GM19324 (cell line): ENCODE data around the gene DYRK4.

Experiments used
- ATAC-seq: cut with Tn5 transposase; IDR thresholded peaks from one replicate; pipeline ENCODE4 v1.9.1; 2021; ENCODE audit warnings: mild to moderate bottlenecking, moderate library complexity; ENCODE audit not compliant: unreplicated experiment, low FRiP score

DYRK4 gene

DNA sequence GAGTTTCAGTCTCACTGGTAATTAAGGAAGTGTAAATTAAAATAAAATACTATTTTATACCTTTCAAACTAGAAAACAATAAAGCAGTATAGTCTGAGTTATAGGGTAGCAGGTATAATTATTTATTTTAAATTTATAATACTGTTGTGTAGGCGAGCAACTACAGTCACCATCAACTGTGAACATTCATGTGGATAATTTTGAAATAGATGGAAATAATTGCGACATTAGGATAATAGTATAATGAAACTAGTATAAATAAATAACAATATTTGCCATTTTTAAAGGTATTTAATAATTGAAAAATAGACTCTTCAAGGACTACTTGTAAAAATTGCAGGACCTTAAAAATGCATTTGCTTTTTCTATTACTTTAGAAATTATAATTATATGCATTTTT is 3.8 kb upstream of the DYRK4 start:
- ATAC-seq = no peak

GRCh38 chr12:4563336-4563735 is 1.3 kb downstream of the DYRK4 start:
- ATAC-seq = no peak

DNA sequence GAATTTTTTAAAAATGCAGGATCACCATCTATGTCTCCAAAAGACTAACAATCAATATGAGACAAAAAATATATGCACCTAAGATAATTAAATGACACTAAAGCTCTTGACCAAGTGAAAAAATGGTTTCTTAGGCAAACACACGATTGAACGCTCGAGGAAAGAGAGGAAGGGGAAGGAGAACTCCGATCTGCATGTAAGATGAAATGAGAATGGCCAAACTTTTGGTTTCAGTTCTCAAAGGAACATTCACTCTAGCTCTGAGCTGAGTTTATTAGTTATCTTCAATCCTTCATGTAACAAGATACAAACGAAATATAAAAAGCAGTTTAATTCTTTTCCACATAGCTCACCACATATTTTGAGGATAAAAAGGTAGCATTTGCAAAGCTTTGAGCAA is 2.8 kb downstream of the DYRK4 start:
- no peak for ATAC-seq

- no peak for ATAC-seq
Measured at GRCh38 chr12:4566474-4566873, 4.5 kb downstream of the DYRK4 start.

DNA sequence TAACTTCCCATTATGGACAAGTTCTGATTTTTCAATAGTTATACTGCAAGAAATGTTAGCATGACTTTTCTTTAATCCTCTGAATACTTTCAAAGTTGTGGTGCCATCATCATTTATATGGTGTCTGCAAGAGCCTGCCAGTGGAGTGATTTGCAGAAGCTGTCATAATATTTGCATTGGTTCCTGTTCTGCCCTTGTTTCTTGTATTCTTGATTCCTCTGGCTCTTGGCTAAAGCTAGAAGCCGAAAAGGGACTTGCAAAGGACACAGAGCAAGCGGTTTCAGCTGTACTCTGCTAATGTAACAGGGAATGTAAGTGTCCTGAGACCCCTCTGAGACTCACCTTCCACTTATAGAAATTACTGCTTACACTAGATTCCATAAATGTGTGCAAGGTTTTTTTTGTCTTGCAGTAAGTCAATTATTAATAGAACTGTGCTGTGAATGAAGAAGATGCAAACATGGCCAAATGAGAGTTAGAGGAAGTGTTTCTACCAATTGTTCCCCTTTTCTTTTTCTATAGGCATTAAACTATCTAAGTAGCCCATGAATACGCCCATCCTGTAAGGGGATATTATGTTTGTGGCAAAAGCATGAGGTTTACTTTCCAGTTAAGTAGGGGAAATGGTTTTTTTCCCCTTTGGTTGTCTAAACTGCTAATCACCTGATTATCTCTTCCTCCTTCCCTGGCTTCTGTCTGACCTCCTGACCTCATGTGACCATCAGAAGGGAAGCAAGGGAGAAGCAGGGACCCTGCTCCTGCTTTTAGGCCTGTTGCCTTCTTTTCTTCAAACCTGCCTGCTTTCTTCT is 5.3 kb downstream of the DYRK4 start:
- peak; percentile 65 for ATAC-seq

GRCh38 chr12:4569261-4569660 is 7.3 kb downstream of the DYRK4 start:
- ATAC-seq = no peak

GRCh38 chr12:4572680-4573079 is 10.7 kb downstream of the DYRK4 start:
- ATAC-seq = no peak

DNA sequence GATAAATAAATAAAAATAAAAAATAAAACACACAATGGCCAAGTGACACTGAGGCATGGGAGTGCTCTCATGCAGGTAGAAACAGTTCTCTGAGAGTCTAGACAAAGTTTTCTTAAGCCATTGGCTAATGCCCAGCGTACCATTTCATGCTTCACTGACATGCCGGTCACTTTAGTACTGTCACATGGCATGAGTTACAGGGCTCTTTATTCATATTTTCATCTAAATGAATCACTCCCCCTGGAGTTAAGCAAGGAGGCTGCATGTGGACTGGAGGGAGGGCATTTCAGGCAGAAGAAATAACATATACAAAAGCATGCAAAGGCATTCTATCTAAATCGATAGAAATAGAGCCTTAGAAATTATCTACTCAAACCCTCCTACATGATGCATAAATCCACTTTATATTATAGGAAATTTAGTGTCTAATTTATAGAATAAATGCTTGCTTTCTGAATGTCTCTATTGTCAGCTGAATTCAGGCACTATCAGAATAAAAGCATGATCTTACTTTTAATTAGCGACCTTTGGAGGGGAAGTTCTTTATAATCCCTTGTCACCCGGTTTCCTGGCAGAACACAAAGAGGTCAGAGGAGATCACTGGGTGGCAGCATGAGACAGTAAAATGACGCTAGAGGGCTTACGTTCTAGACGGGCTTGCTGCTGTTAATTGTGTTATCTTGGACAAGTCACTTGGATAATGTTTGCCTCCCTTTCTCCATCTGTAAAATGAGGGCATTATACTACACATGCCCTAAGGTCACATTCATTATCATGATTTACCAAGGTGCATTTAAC is 17.5 kb downstream of the DYRK4 start:
- ATAC-seq = no peak

- no peak for ATAC-seq
Measured at GRCh38 chr12:4580281-4580688, 18.3 kb downstream of the DYRK4 start.

GRCh38 chr12:4584281-4584680 is 22.3 kb downstream of the DYRK4 start:
- ATAC-seq = no peak

DNA sequence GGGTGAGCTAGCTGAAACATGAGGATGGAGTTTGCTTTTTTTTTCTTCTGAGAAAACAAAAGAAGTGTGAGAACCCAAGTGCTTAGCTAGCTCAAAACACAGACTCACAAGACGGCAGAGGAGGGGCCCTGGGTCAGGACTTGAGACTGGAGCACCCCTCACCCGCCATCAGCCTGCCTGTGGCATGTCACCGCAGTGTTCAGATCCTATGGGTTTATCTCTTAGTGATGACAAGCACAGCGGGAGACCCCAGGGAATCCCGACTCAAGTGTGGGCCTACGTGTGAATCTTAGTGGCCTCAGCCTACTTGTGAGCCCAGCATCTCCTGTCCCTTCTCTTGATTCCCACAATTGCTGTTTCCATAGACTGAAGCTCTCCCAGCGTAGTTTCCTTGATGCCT is 22.9 kb downstream of the DYRK4 start:
- no peak for ATAC-seq

GRCh38 chr12:4586500-4586899 is 24.5 kb downstream of the DYRK4 start:
- no peak for ATAC-seq

DNA sequence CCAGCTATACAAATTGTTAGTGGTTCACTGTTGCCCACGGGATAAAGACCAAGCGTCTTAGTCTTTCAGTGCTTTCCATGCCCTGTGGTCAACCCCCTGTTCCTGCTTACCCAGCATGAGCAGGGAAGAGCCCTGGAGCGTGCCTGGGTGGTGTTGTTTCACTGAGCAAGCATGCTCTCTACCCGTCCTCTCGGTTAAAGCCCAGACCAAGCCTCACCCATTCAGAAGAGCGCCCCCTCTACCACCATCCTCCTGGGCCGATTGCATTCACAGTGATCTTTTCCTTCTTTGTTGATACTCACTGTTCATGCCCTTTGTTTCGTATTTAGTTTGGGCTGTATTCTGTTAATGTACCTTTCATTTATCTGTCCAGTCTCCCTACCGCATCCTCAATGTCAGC is 25.1 kb downstream of the DYRK4 start:
- ATAC-seq = no peak

DNA sequence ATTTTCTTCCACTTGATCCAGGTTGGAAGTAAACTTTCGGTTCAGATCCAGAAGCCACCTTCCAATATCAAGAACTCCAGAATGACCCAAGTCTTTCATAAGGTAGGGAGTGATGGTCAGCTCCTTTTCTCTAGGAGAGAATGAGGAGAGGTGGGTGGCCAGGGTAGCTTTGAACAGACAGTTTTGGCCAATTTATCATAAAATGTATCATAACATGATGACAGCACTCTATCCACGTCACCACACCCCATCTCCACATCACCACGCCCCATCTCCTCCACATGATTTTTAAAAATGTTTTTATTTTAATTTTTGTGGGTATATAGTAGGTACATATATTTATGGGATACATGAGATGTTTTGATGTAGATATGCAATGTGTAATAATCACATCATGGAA is 26.9 kb downstream of the DYRK4 start:
- ATAC-seq = no peak

GRCh38 chr12:4589941-4590340 is 27.9 kb downstream of the DYRK4 start:
- no peak for ATAC-seq

GRCh38 chr12:4591180-4591687 is 29.2 kb downstream of the DYRK4 start:
- ATAC-seq = no peak

GRCh38 chr12:4595881-4596280 is 33.9 kb downstream of the DYRK4 start:
- no peak for ATAC-seq

- no peak for ATAC-seq
Measured at GRCh38 chr12:4603421-4603820, 41.4 kb downstream of the DYRK4 start.

- no peak for ATAC-seq
Measured at GRCh38 chr12:4603946-4604345, 41.9 kb downstream of the DYRK4 start.

DNA sequence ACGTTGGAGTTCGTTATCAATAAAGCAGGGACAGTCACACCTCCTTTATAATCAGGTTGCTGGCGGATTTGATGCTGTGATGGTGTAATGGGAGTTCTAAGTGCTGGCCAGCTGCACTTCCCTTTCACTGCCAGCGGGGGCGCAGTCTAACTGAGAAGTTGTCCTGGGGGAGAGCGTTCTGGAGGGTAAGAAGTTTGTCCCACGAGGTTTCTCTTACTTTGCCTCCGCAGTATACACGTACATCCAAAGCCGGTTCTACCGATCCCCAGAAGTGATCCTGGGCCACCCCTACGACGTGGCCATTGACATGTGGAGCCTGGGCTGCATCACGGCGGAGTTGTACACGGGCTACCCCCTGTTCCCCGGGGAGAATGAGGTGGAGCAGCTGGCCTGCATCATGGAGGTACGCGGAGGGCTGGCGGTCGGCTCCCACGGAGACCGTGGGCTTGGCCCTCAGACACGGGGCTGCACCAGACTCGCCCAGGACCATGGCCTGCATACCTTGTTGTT is 42.7 kb downstream of the DYRK4 start:
- ATAC-seq = peak; percentile 83

GRCh38 chr12:4607056-4607455 is 45.0 kb downstream of the DYRK4 start:
- ATAC-seq = no peak
